GM18867 (cell line): ENCODE data around the gene BAHCC1.

Experiments
- ATAC-seq: cut with Tn5 transposase; IDR thresholded peaks from one replicate; pipeline ENCODE4 v1.9.1; 2021; ENCODE audit warnings: mild to moderate bottlenecking, moderate library complexity; ENCODE audit not compliant: unreplicated experiment

Gene BAHCC1

GRCh38 chr17:81366648-81367047, 28.6 kb upstream of the BAHCC1 start:
- ATAC-seq: no peak

GRCh38 chr17:81367171-81367570, 28.1 kb upstream of the BAHCC1 start:
- no peak for ATAC-seq

- no peak for ATAC-seq
These were observed 26.9 kb upstream of the BAHCC1 start for GRCh38 chr17:81368161-81369022.

DNA sequence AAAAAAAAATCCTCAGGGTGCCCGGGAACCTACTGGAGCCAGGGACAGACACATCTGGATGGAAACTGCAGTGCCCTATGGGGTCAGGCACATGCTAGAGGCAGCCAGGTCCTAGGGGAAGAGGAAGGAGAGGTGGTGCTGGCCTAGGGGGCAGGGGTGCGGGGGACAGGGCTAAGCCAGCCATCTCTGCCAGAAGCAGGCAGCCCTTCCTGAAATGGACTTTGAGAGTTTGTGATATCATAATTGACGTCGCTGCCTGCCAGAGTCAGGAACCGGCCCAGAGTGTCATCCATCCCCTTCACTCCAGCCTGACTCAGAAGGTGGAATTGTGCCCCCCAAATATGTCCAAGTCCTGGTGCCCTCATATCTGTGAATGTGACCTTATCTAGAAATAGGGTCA, 25.0 kb upstream of the BAHCC1 start:
- no peak for ATAC-seq

DNA sequence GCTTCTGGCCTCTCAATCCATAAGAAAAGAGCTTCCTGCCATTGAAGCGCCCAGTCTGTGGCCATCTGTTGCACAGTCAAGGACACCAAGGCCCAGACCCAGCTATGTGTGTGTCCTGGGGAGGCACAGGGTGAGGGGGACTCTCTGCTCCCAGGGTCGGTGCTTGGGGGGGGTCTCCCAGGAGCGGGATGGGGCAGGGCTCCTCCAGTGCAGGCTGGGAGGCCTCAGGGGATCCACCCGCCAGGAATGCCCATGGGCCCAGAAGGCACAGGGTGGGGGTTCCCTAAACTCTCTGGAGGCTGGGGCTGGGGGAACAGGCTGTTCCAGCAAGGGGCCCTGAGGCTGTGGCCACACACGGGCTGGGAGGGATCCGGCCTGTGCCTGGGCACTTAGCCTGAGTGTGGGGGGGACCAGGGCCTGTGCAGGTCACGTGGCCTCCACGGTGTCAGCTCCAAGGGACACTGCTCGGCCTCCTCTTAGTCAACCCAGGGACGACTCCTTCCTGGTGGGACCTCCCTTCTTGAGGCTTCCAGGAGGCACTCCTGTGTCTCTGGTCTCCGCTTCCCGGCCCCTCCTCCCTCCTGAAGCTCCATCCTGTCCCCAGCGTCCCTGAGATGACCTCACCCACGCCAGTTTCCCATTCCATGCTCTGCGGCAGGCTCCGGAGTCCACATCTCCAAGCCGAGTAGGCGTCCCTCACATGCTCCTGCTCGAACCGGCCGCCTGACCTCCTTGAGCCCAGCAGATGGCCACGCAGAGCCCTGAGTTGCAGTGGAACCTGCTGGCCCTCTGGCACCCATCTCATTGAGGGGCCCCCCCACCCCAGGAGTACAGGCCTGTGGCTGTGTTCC, 23.1 kb upstream of the BAHCC1 start:
- ATAC-seq: no peak

DNA sequence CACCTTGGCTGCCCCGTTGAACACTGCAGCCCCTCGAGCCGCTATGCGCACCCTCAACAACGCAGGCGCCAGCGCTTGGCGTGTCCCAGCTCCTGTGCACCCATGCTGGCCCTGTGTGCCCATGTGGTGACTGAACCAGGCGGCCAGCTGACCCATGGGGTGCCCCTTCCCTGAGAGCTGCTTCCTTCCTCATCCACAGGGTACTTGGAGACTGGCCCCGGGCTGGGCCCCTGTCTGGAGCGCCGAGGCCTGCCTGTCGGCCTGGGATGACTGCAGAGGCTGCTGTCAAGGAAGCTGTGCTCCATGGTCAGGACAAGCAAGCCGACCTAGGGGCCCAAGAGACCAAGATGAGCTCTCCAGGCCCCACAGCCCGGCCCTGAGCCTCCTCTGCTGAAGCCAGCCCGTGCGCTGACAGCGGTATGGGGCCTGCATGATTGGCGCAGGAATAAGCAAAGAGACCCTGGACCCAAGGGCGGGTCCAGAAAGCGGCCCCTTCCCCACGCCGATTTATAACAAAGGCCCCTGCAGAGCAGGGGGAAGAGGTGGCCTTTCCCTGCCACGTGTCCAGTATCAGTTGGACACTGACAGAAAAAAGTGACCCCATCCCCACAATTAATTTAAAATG, 21.6 kb upstream of the BAHCC1 start:
- ATAC-seq: no peak

GRCh38 chr17:81374890-81375289, 20.4 kb upstream of the BAHCC1 start:
- no peak for ATAC-seq

- ATAC-seq: no peak
These were observed 18.1 kb upstream of the BAHCC1 start for GRCh38 chr17:81376946-81377714.

- ATAC-seq: no peak
These were observed 16.2 kb upstream of the BAHCC1 start for GRCh38 chr17:81378941-81379511.

GRCh38 chr17:81379523-81379942, 15.7 kb upstream of the BAHCC1 start:
- no peak for ATAC-seq

- no peak for ATAC-seq
These were observed 15.1 kb upstream of the BAHCC1 start for GRCh38 chr17:81380131-81380530.

- no peak for ATAC-seq
These were observed 14.4 kb upstream of the BAHCC1 start for GRCh38 chr17:81380666-81381518.

- no peak for ATAC-seq
These were observed 13.4 kb upstream of the BAHCC1 start for GRCh38 chr17:81381632-81382577.

- ATAC-seq: no peak
These were observed 12.4 kb upstream of the BAHCC1 start for GRCh38 chr17:81382851-81383250.

GRCh38 chr17:81383504-81384421, 11.5 kb upstream of the BAHCC1 start:
- no peak for ATAC-seq

DNA sequence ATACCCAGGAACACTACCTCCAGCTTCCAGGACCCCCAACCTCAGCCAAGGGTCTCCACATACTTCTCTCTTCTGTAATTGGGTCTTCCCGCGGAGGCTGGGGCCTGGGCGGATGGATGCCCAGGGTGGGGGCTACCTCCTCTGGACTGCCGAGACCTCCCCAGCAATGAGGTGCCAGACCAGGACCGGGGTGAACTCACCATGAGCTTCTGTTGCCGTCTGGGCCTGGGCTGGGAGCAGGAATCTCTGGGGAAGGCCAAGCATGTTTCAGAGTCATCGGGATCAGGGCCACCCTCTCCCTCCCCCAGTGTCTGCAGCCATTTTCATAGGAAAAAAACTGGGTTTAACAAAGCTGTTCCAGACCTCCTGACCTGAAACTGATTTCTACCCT, 10.3 kb upstream of the BAHCC1 start:
- ATAC-seq: no peak
